ENCODE results near the gene GAS7.

- TF ChIP-seq CTCF (IDR thresholded peaks at IDR 0.05) (no peak), EP300 (IDR thresholded peaks at IDR 0.05) (no peak), POLR2A (IDR thresholded peaks at IDR 0.05) (no peak), POLR2AphosphoS5 (IDR thresholded peaks at IDR 0.05) (no peak)
Measured at GRCh38 chr17:10211666-10212065, 13.3 kb upstream of the GAS7 start.

All from stomach (tissue), 4 donors.